RCC 7860 (cell line): ENCODE data around the gene ABI2.

Experiments
- DNase-seq: peaks from one replicate; pipeline ENCODE4 v3.0.0-alpha.2; 2015; ENCODE audit warnings: low spot score
- FAIRE-seq: peaks from 2 replicates; lab custom pipeline; 2012; peaks lifted over from hg19 to GRCh38; lab: Jason Lieb, UNC

Gene ABI2

GRCh38 chr2:203463266-203463678 is 135.1 kb downstream of the ABI2 start:
- no peak for FAIRE-seq

GRCh38 chr2:203469546-203469945 is 141.4 kb downstream of the ABI2 start:
- DNase-seq (no peak), FAIRE-seq (no peak)

More at GRCh38 chr2:203463266-203463678, 135.1 kb downstream of the ABI2 start:
- DNase-seq, result no peak

DNA sequence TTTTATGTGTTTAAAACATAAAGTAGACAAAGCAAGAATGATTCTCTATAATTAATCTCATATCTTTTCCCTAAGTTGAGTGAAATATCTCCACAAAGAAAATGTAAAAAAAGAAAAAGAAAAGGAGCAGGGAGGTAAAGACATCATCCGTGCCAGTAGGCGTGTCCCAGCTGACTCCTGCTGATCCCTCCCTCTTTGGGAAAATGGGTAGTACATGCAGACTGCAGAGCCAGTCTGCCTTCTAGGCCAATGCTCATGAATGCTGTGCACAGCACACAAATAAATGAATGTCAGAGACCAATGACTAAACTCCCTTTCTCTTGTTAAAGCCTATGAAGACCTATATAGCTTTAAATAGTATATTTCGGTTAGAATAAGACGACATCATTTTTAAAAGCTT is 142.2 kb downstream of the ABI2 start:
- FAIRE-seq (no peak), DNase-seq (no peak)

DNA sequence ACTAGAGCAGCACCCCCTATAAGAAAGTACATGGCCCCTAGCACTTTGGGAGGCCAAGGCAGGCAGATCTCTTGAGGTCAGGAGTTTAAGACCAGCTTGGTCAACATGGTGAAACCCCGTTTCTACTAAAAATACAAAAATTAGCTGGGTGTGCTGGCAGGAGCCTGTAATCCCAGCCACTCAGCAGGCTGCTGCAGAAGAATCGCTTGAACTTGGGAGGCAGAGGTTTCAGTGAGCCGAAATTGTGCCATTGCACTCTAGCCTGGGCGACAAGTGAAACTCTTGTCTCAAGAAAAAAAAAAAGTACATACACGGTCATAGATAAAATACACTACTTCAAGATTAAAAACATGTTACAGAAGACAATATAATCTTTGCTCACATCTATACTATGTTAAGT is 143.1 kb downstream of the ABI2 start:
- no peak for FAIRE-seq
- DNase-seq, result no peak

GRCh38 chr2:203476881-203477280 is 148.7 kb downstream of the ABI2 start:
- no peak for FAIRE-seq
- no peak for DNase-seq

GRCh38 chr2:203480623-203481022 is 152.4 kb downstream of the ABI2 start:
- no peak for DNase-seq
- no peak for FAIRE-seq

DNA sequence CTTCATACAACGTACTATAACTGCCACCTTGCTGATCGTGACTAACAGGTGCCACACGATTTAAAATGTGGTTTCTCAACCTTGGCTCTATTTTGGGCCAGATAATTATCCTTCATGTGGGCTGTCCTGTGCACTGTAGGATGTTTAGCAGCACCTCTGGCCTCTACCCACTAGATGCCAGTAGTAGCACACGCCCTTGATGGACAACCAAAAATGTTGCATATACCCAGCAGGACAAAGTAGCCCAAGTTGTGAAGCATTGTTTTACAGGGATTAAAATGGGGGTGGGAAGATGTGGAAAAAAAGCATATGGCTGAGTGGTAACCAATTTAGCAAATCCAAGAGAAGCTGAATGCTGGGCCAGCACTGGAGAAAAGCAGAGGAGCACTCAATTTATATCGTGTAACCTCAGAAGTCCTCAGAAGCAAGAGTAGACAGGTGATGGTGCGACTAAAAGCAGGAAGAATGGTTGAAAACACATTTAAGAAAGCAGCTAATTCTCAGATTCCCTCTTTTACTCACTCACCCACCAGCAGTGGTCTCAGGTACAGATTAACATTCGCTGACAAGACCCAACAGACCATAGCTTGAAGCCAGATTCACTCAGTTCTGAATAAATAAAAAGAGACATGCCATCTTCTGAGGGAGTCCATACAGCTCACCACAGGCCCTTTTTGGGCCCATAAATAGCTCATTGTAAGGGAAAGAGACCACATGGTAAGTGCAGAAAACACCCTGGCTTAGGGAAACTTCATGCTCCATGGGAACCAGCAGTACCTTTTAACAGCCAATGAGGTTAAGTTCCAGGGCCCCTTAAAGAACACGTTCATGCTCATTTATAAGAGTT is 156.3 kb downstream of the ABI2 start:
- FAIRE-seq (no peak), DNase-seq (no peak)

GRCh38 chr2:203489531-203489930 is 161.3 kb downstream of the ABI2 start:
- no peak for FAIRE-seq
- no peak for DNase-seq

- DNase-seq, result no peak
- FAIRE-seq, result no peak
Measured at GRCh38 chr2:203490391-203490790, 162.2 kb downstream of the ABI2 start.

- DNase-seq, result peak; percentile 18
- no peak for FAIRE-seq
Measured at GRCh38 chr2:203492965-203493364, 164.8 kb downstream of the ABI2 start.
